Muscle of arm (tissue), 12 donors: Measurements from ENCODE around the gene DPYSL4. TPM values are rescaled to one million over a fixed set of nuclear protein-coding genes. Genes with fewer than 3 reads are reported as not detected.

Experiments
- DNase-seq: peaks from one replicate; pipeline ENCODE4 v3.0.0-alpha.2; 2013
- polyA plus RNA-seq, 12 donors: library from polyadenylated mRNA; unstranded; fragments of 120-200 nt; gene quantifications; one replicate each; pipeline ENCODE4 v1.2.1, GENCODE V29; 2013; ENCODE audit not compliant: insufficient read length in 12 of 12

Gene DPYSL4
- polyA plus RNA-seq, 12 donors, result 1.8 to 5.3 (median 2.8) TPM; not detected in 2

GRCh38 chr10:132162021-132162531 lies 24.7 kb upstream of the DPYSL4 start:
- DNase-seq, result no peak

- DNase-seq, result no peak
Measured at GRCh38 chr10:132162590-132163277, 24.0 kb upstream of the DPYSL4 start.

DNA sequence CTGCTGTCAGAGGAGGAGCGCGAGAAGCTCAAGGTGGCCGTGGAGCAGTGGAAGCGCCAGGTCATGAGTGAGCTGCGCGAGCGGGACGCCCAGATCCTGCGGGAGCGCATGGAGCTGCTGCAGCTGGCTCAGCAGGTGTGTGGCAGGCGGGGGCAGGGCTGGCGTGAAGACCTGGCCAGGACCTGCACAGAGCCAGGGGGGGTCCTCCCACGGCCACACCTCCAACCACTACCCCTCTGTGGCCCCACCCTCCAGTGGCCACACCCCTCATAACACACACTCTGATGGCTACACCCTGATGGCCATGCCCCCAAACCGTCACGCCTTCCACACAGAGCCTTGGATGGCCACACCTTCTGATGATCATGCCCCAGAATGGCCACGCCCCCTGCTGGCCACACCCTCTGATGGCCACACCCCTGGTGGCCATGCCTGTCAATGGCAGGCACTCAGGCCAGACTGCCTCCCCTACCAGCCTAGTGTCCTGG lies 23.4 kb upstream of the DPYSL4 start:
- no peak for DNase-seq

DNA sequence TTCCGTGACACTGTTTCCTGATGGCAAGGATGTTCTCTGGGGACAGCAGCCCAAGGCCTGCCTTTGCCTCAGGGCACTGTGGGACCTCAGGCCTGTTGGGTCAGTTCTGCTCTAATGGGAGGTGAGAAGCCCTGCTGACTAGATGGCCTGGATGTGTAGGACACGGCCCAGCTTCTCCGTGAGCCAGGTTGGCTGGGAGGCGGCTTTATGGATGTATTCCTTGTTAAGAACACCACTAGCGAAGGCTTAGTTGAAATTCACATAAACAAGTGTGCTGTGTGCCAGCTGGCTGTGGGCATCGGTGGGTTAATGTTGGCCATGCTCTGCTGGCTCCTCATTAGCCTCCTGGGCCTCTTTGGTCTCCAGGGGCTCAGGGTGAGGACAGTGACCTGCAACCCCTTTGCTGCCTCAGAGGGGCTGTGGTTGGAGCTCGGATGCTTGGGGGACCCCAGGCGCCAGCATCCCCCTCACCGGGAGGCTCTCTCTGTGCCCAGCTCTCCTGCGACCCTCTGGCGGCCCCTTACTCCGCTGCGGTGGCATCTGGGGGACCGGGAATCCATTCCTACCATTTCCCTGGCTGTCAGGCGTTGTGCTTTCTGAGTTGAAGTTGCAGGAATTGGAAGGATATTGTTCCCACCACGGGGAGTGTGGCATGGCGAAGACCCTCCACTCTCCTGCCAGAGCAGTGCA lies 22.8 kb upstream of the DPYSL4 start:
- DNase-seq, result no peak

DNA sequence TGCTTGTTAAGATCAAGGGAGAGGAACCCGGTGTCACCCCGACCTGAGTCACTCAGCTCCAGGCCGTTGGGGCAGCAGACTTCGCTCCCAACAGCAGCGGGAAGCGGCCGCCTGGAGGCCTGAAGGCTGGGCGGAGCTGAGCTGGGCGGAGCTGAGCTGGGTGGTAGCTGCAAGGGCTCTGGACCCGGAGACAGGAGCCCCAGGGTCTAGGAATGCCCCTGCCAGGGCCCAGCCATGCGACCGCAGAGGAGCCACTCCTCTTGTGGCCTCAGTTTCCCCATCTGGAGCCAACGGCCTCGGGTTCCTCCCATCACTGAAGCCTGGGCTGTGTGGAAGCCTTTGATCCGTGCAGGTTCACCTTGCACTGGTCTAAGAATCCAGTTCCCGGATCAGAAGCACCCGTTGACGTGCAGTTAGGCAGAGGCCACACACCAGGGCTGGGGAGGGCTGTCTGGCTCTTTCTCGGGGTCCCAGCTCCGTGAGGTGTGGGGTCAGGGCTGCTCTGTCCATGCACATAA lies 21.9 kb upstream of the DPYSL4 start:
- DNase-seq, result no peak

DNA sequence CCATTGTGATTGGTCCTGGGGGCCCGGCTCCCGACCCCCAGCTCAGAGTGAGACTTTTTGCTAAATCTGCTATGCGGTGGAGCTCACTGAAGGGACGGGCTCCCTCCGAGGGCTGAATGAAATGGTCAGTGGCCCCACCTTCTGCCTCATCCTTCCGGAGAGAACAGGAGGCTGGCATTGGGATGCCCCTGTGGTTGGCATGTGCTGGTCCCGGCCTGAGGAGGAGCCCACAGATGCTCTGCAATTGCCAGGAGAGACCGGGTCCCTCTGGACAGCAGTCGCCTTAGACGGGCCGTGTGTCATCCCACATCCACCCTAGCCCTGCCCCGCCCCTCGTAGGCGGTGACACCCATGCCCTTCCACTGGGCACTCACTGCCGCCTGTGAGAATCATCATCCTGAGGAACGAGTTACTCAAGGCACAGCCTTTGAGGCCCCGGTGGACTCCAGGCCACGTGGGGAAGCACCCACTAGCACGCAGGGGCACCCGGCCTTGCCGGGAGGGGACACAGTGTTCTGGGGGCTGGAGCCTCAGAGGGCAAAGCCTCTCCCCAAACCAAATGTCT lies 21.2 kb upstream of the DPYSL4 start:
- DNase-seq, result no peak

DNA sequence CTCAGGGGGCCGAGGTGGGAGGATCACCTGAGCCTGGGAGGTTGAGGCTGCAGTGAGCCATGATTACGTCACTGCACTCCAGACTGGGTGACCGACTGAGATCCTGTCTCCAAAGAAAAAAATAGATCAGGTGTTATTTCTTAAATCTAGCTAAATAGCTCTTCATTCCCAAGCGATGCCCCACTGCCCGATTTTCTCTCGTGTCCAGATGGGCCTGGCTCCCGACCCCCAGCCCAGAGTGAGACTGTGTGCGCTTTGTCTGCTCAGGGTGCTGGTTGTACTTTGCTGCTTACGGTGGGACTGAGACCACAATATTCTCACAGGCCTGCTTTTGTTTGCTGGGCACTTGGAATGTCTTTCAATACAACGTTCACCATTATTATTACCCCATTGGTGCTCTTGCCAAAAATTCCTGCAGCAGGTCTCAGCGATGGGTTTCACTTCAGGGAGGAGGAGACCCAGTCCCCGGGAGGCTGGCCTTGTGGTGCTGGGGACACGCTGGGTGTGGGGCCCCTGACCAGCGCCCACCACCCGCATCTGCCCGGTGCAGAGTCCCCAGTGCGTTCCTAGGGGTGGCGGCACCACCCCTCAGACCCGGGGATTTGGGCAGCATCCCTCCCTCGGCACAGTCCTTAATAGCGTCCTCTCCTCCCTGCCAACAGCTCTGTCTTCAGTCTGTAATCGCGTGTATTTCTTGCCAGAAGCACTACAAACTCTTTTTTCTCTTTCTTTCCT lies 20.4 kb upstream of the DPYSL4 start:
- no peak for DNase-seq

DNA sequence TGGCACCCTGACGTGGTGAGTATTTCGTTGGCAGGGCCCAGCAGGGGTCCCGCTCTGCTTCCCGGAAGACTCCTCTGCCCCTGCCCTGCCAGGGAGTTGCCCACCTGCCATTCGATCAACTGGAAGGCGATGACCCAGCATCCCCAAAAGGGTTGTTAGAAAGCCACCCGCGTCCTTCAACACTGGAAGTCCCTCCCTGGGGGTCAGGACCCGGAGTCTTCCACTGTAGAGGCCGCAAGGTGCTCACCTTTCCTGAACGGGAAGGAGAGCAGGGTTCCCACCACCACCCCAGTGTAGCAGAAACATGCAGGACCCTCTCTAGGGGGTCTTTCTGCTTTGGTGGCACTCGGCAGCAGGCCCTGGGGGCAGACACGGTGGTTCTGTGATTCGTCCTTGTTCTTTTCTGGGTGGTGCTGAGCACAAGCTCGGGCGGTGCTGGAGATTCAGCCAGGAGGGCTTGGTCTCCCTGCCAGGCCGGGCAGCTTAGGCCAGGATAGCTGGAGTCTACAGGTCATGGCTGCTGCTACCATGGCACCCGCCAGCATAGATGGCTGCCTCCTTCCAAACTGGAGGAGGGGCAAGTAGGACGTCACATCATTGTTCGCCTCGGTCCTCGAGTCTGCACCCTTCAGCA lies 19.6 kb upstream of the DPYSL4 start:
- DNase-seq, result no peak

DNA sequence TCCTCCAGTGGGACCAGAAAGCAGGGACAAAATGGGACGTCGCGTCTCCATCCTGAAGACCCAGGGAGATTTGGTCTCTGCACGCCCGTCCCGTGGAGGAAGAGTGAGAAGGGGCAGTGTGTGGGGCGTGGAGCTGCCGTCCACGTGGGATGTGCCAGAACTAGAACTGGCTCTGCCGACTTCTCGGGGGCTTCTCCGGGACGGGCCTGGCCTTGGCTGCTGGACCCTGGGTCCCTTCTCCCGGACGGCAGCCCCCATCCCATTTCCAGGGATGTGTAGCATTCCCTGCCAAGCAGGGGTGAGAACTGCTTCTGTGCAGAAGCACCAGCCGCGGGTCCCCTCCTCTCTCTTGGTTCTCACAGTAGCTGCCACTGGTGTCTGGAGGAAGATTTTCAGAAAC lies 18.8 kb upstream of the DPYSL4 start:
- DNase-seq, result no peak

GRCh38 chr10:132168571-132169030 lies 18.1 kb upstream of the DPYSL4 start:
- DNase-seq, result no peak

GRCh38 chr10:132169031-132169765 lies 17.6 kb upstream of the DPYSL4 start:
- no peak for DNase-seq

DNA sequence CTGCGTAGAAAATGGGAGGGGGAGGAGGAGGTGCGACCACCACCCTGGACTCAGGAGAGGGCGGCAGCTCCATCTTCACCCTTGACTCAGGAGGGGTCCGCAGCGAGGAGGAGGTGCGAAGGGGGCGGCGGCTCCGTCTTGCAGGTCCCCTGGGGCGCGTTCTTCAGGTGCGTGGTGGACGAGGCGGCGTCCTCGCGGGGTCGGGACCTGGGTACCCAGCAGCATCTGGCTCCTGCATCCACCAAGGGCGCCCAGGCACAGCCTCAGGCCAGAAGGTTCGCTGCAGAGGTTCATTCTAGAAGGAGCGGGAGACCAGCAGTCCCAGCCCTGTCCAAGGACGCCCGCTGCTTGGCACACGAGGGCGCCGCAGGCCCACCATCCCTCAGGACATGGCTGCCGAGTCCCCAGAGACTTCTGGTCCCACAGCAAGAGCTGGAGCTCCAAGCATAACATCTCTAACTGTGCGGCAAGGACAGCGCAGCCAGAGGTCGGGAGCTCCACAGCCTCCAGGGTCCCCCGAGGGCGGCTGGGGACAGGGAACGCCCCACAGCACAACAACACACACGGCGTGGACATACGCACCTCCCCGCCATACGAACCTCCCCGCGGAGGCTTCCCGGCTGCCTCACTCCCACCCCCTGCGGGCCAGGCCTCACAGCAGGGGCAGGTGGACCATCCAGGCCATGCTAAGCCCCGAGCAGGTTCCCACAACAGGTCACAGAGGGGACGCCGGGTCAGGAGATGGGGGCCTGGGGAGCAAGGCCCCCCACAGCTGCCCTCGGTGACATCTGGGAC lies 16.8 kb upstream of the DPYSL4 start:
- no peak for DNase-seq

DNA sequence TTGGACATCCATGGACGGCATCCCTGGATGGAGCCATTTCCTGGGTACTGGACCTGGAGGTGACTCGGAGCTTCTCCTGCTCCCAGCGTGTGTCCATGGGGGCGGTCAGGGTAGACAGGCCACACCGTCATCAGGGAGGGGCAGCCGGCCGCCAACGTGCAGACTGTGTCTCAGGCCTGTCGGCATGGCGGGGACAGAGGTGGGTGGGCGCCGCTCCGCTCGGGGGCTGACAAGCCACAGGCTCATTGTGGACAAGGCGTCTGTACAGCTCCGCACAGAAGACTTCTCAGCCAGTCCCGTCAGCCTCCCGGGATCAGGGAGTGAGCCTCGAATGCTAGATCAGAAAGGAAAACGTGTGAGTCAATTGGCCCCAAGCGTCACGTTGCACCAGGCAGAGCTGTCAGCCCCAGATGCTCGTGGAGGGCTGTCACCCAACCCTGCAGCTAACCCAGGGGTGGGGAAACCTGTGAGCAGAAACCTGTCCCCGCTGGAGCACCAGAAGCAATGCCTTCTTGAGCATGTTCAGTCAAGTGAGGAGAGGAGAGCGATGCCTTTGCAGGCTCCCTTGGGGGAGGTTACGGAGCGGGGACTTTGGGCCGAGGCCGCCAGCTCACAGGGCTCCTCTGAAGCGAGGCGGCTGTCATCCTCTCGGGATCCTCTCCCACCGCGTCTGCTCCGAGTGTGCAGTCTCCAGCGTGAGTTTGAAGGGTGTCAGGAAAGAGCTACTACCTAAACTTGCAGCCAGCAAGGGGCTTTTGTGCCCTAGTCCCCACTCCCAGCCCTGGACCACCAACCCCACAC lies 16.0 kb upstream of the DPYSL4 start:
- no peak for DNase-seq

GRCh38 chr10:132172091-132173066 lies 14.4 kb upstream of the DPYSL4 start:
- DNase-seq, result no peak

DNA sequence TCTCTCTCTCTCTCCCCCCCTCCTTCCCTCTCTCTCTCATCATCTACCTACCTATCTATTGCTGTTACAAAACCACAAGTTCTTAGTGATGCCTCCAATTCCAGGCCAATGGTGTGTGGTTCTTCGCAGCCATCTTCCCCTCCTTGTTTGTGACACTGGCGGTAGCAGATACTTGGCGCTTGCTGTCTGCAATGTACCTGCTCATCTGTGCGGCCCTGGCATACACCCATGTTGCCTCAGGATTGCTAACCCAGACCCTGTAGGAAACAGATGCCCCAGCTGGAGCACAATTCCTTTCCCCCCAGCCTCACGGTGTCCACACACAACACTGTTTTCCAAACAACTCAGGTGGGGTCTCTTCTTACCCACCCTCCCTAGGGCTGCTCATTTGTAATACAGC lies 13.6 kb upstream of the DPYSL4 start:
- no peak for DNase-seq

DNA sequence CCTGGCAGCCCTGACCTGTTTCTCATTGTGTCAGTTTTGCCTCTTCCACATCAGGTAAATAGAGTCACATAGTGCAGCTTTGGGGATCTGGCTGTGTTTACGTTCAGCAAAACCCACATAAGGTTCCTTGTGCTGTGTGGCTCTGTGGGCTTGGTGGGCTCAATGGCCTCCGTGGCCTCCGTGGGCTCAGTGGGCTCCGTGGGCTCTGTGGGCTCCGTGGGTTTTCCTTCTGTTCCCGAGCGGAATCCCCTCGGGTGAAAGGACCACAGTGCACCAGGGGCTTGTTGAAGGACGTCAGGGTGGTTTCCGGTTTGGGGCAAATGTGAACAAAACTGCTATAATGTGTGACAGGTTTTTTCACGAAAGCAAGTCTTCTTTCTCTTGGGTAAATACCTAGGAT lies 12.5 kb upstream of the DPYSL4 start:
- no peak for DNase-seq

GRCh38 chr10:132175408-132175807 lies 11.3 kb upstream of the DPYSL4 start:
- no peak for DNase-seq
